Neutrophil (primary cell): ENCODE measurements around the gene WASF1.

ENCODE experiments used
- H3K27ac ChIP-seq: fragments of 200-600 bp; sonication (generic); 2 replicates; pipeline ENCODE4 v1.5.1; 2016; ENCODE audit warnings: mild to moderate bottlenecking, moderate library complexity
- H3K27me3 ChIP-seq: fragments of 200-600 bp; sonication (generic); 2 replicates; pipeline ENCODE4 v1.6.0; 2016; ENCODE audit warnings: mild to moderate bottlenecking
- H3K36me3 ChIP-seq: fragments of 200-600 bp; sonication (generic); 2 replicates; pipeline ENCODE4 v1.5.1; 2017
- H3K4me1 ChIP-seq, 2 experiments: fragments of 200-600 bp in 1 of 2; sonication (generic) in 1 of 2; 1 replicate in 1 of 2; 2 replicates in 1 of 2; pipeline versions ENCODE4 v1.5.1 to v1.6.1; 2013 to 2016; ENCODE audit warnings: low read depth in 1 of 2, low read length in 1 of 2, mild to moderate bottlenecking in 1 of 2, moderate library complexity in 1 of 2; ENCODE audit not compliant: control insufficient read depth in 1 of 2, insufficient read depth in 1 of 2
- H3K4me3 ChIP-seq, 2 experiments: fragments of 200-600 bp in 1 of 2; sonication (generic) in 1 of 2; 1 replicate in 1 of 2; 2 replicates in 1 of 2; pipeline ENCODE4 v1.5.1; 2013 to 2016; ENCODE audit warnings: low read depth in 1 of 2, low read length in 1 of 2, mild to moderate bottlenecking in 1 of 2, moderate library complexity in 1 of 2
- H3K9me3 ChIP-seq: fragments of 200-600 bp; sonication (generic); 2 replicates; pipeline ENCODE4 v1.5.1; 2016
- TF ChIP-seq, protein P1 (sequence below): fragments of 200-600 bp; sonication (generic); IDR thresholded peaks from 2 replicates; pipeline ENCODE4 v1.5.1; 2016; ENCODE audit warnings: antibody characterized with exemption

Gene WASF1

DNA sequence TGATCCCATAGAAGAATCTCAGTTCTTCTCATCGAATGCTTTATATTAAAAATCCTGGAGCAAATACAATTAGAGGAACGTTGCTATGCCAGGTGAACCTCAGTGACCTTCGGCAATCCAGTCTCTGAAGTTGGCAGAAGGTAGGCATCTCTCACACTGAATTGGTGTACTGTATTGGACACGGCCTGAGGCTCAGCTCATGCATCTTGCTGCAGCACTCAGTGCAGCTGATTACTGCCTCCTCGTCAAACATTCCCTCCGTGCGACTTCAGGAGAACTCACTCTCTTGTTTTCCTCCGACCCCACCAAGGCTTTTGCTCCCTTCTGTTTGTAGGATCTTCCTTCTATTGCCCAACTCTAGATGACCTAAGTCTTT, 110.9 kb downstream of the WASF1 start:
- no peak overlapping the region for H3K4me3 ChIP-seq
- no peak overlapping the region for H3K27ac ChIP-seq
- H3K9me3 ChIP-seq, result no peaks in the 10 kb centered on the region
- H3K36me3 ChIP-seq, result no peaks in the 10 kb centered on the region
- no peaks in the 10 kb centered on the region for H3K27me3 ChIP-seq
- no peaks in the 10 kb centered on the region for H3K4me1 ChIP-seq
- TF ChIP-seq, protein P1, sequence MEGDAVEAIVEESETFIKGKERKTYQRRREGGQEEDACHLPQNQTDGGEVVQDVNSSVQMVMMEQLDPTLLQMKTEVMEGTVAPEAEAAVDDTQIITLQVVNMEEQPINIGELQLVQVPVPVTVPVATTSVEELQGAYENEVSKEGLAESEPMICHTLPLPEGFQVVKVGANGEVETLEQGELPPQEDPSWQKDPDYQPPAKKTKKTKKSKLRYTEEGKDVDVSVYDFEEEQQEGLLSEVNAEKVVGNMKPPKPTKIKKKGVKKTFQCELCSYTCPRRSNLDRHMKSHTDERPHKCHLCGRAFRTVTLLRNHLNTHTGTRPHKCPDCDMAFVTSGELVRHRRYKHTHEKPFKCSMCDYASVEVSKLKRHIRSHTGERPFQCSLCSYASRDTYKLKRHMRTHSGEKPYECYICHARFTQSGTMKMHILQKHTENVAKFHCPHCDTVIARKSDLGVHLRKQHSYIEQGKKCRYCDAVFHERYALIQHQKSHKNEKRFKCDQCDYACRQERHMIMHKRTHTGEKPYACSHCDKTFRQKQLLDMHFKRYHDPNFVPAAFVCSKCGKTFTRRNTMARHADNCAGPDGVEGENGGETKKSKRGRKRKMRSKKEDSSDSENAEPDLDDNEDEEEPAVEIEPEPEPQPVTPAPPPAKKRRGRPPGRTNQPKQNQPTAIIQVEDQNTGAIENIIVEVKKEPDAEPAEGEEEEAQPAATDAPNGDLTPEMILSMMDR, result no peak

DNA sequence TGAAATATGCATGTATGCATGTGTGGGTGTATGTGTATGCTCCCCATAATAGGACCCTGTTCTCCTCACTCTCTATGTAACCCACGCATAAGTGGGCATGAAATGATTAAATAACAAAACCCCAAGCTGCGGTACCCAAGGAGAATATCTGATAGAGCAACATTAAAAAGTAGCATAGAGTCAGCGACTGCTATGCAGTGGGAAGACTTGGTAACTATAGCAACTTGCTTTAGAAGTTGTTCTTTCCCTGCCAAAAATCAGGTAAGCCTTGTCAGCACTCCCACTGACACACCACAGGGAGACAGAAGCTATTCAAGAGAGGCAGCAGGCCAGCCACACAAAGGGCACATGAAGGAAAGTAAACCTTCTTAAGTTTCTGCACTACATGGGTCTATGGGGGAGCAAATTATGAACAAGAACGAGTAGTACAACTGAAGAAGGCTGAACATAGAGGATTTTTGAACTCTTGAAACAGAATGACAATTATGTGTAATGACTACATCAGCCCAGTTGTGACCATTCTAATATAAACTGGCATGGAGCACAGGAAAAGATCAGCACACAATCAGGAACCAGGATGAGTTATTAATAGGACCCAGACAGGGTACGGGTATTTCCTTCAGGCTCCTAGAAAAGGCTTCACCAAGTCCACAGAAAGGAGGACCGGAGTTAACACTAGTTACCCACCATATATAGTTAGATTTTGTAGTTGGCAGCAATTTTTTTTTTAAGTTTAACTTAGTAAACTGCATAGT, 111.5 kb downstream of the WASF1 start:
- Histone ChIP-seq H3K4me1 (no peaks in the 10 kb centered on the region), H3K27ac (no peak overlapping the region), H3K36me3 (no peaks in the 10 kb centered on the region), H3K4me3 (no peak overlapping the region), H3K27me3 (no peaks in the 10 kb centered on the region), H3K9me3 (no peaks in the 10 kb centered on the region)
- TF ChIP-seq, protein P1, result no peak

- Histone ChIP-seq H3K4me3 (no peak overlapping the region), H3K36me3 (no peaks in the 10 kb centered on the region), H3K9me3 (no peaks in the 10 kb centered on the region), H3K27me3 (peaks cover 7% of the 10 kb centered on the region), H3K27ac (no peak overlapping the region), H3K4me1 (no peaks in the 10 kb centered on the region)
- TF ChIP-seq, protein P1, result no peak
Observed at GRCh38 chr6:110064744-110065524, 114.5 kb downstream of the WASF1 start.

DNA sequence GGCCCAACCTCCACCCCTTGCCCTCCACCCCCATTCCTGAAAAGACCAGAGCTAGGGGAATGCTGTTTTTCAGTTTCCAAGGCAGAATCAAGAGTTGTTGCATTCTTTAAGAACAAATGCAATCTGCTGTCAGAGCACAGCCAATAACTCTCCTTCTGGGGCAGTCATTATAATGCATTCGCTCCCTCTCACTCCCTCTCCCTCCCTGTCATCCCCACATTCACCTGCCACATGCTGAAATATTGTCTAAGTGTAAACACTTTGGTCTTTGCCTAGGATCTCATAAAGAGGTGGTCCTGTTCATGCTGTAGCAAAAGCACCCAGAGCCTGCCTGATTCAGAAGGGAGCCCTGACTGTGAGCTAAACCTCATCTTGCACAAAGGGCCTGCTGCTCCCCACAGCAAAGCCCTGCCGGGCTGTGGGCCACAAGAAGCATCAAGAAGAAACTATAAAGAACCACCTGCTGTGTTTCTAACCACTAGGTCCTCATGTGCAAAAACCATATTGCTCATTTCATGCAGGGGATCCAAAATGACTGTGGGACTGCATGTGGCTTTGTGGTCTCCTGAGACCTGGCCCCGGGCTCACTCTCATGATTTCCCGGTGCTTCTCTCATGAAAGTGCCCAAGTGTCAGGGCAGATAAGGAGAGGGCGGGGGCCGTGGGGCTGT, 115.7 kb downstream of the WASF1 start:
- no peaks in the 10 kb centered on the region for H3K36me3 ChIP-seq
- H3K4me1 ChIP-seq, result no peaks in the 10 kb centered on the region
- H3K27ac ChIP-seq, result no peak overlapping the region
- H3K9me3 ChIP-seq, result no peaks in the 10 kb centered on the region
- peaks cover 7% of the 10 kb centered on the region for H3K27me3 ChIP-seq
- TF ChIP-seq, protein P1, result no peak
- H3K4me3 ChIP-seq, result no peak overlapping the region

DNA sequence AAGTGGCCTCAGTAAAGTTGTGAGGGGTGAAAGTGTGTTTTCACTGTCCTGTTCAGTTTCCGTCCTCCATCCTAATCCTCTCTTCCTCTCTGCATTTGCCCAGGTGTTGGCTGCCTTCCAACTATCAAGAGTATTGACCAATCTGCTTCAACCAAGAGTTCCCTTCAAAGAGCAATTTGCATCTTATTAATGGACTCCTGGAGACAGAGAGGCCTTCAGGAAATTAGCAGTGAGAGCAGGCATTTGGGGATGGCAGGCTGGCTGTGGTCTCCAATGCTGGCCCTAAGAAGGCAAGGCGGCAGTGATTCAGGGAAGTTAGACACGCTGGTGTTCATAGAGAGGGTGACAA, 124.1 kb downstream of the WASF1 start:
- Histone ChIP-seq H3K27me3 (peaks cover 10% of the 10 kb centered on the region), H3K4me3 (no peak overlapping the region), H3K27ac (no peak overlapping the region)

More for the DNA sequence above, 124.1 kb downstream of the WASF1 start:
- Histone ChIP-seq H3K4me1 (peaks cover 9 to 12% of the 10 kb centered on the region in 2 experiments), H3K9me3 (no peaks in the 10 kb centered on the region), H3K36me3 (no peaks in the 10 kb centered on the region)
- TF ChIP-seq, protein P1, result no peak
